ENCODE data around the gene DDX20.
"Not testable (repeated sequence)": the region's sequence is repeated elsewhere in the genome, so short reads cannot be mapped to it uniquely, and the experiment has no call there.

GRCh38 chr1:111742292-111742691 lies 13.4 kb upstream of the DDX20 start:
- TF ChIP-seq CTCF (conservative IDR thresholded peaks at IDR 0.05; ENCODE audit: low read depth, low read length); EZH2 (IDR thresholded peaks at IDR 0.05; ENCODE audit: low read length, unreplicated experiment); EZH2phosphoT487 (IDR thresholded peaks at IDR 0.05; ENCODE audit: borderline replicate concordance, low read length): not testable (repeated sequence)

All from PC-3 (cell line).